ENCODE results near the gene TOM1.

GRCh38 chr22:35330258-35330861 lies 30.7 kb downstream of the TOM1 start:
- TF ChIP-seq CTCF (IDR thresholded peaks at IDR 0.05) (no peak), POLR2A (IDR thresholded peaks at IDR 0.05) (no peak)

Measured in Peyer's patch (tissue), 4 donors.